ENCODE data around the gene MCC.

The MCC gene

DNA sequence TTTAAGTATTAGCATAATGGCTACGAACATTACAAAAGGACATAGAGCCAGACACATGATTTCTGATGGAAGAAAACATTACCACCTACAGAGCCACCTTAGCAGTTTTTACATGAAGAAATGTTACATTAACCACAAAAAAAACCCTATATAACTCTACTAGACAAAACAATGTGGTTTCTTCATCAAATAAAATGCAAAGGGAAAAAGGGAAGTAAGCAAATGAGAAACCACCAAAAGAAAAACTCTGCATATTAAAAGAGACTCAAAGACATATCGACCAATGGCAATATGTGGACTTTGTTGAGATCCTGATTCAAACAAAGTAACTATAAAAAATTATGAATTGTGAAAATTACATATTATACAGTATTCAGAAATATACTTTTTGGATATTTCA, 186.1 kb downstream of the MCC start:
- DNase-seq = no peak

GRCh38 chr5:113299591-113299990, 188.7 kb downstream of the MCC start:
- DNase-seq = no peak

- DNase-seq = no peak
Measured at GRCh38 chr5:113296676-113297075, 191.6 kb downstream of the MCC start.

- no peak for DNase-seq
Measured at GRCh38 chr5:113295111-113295539, 193.1 kb downstream of the MCC start.

- DNase-seq = peak; percentile 59 to 77
Measured at GRCh38 chr5:113294311-113295110, 193.7 kb downstream of the MCC start.

GRCh38 chr5:113293975-113294310, 194.3 kb downstream of the MCC start:
- peak in 1 of 2 donors; percentile 20 for DNase-seq

GRCh38 chr5:113293068-113293974, 194.9 kb downstream of the MCC start:
- DNase-seq = no peak

- DNase-seq = no peak
Measured at GRCh38 chr5:113292462-113292861, 195.8 kb downstream of the MCC start.

DNA sequence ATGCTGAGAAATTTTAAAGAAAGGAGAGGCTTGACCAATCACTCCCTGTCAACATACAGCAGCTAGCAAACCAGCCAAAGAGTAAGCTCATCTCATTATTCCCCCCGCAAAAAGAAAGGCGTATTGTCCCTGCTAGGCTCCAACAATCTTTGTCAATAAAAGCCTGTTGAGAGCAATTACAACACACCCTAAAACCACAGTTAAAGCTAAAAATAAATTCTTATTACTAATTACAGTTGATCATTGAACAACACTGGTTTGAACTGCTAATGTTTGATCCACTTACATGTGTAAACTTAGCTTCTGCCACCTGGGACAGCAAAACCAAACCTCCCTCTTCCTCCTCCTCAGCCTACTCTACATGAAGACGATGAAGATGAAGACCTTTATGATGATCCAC, 204.7 kb downstream of the MCC start:
- DNase-seq = no peak

DNA sequence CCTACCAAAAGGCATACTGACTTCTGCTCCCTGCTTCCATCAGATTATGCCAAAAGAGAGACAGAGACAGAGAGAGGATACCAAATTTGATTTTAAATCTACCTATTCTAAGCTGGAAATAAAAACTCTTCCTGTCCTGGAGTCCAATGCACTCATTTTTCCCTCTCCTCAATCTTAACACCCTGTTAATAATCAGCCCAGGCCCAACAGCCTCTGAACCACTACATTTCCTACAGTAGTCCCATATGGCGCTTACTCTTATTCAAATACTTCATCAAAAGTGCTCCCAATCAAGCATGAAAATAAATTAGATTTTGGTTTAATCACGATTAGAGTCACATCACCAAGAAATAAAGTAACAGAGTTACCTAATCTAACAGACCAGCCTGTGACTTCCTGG, 205.8 kb downstream of the MCC start:
- DNase-seq = no peak

DNA sequence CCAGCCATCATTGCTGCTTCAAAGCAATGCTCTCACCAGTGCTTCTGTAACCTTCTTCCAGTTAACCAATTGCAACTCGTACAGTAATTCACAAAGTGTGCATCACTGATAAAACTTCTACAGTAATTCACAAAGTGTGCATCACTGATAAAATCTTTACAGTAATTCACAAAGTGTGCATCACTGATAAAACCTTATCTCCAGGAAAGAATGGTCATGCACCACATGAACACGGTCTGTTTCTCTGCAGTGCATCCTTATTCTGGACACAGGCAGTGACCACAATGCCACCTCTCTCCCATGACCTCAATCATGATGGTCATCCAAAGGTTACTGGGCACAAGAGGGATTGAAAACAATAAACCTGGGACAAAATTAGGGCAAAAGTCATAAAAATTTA, 207.1 kb downstream of the MCC start:
- no peak for DNase-seq

- DNase-seq = no peak
Measured at GRCh38 chr5:113280541-113280940, 207.7 kb downstream of the MCC start.

DNA sequence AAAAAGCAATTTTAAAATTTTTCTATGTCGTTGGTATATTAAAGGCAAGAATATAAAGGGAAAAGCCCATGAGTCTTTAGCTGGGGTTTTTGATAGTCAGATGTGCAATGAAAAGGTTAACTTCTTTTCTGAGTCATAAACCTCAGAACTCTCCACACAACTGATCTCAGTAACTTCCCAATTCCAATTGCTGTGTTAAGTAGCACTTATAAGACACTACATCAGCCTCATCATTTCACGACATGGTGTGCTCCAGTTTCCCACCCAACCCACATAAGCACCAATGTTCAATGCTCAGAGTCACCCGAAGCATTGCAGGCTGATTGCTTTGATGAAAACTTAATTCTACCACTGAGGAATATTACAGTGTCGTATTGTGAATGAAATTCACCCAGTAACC, 209.3 kb downstream of the MCC start:
- DNase-seq = no peak

DNA sequence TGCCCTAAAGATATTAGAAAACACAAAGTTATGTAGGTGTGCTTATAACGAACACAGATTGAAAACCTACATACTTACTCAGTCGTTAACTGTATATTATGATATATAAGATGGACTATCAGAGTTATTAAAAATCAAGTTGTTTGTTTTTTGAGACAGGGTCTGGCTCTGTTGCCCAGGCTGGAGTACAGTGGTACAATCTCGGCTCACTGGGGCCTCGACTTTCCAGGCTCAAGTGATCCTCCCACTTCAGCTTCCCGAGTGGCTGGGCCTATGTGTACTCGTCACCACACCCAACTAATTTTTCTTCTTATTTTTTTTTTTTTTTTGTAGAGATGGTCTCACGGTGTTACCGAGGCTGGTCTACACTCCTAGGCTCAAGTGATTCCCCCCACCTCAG, 211.8 kb downstream of the MCC start:
- no peak for DNase-seq

DNA sequence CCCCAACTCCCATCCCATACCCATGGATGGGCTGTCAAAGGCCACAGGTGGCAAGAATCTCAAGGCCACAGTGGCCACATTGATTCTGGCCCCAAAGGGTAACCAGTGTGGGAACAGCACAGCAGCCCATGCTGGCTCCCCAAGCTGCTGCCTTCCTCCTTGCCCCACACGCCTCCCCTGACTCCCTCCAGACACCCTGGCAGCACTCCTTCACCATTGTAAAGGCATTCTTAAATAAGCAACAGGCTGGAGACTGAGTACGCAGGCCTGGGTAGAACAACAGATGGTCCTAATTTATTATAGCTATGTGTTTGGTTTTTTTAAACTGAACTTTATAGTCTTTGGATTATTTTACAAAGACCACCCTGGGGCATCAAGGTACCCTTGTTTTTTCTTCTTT, 212.3 kb downstream of the MCC start:
- DNase-seq = no peak

- no peak for DNase-seq
Measured at GRCh38 chr5:113274836-113275414, 213.3 kb downstream of the MCC start.

- peak in 1 of 2 donors; percentile 10 for DNase-seq
Measured at GRCh38 chr5:113273948-113274347, 214.3 kb downstream of the MCC start.

- no peak for DNase-seq
Measured at GRCh38 chr5:113271745-113272454, 216.4 kb downstream of the MCC start.

DNA sequence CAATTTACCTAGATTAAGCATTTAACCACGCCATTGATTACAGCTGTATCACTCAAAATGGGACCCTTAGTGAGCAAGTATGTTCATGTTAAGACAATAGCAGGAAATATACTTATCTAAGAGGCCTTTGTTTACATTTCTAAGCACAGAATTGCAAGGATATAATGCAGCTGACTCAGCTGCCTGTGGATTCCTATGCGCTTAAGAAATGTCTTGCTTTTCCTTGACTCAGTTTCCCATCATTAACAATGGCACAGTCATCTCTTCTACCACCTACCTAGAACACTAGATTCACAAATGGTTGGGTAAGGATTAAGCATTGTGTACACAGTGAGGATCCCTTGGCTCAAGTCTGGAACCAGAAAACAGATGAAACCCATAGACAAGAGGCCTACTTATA, 217.2 kb downstream of the MCC start:
- no peak for DNase-seq

GRCh38 chr5:113270086-113270485, 218.2 kb downstream of the MCC start:
- DNase-seq = no peak

GRCh38 chr5:113269023-113269997, 218.9 kb downstream of the MCC start:
- no peak for DNase-seq

GRCh38 chr5:113268232-113268631, 220.0 kb downstream of the MCC start:
- DNase-seq = no peak

Measured in CD4-positive, alpha-beta T cell treated with Interferon alpha-2 for 1 hour (primary cell).